Neural progenitor cell (in vitro differentiated cells): ENCODE measurements around the gene TRIM5. TPM values are rescaled to one million over a fixed set of nuclear protein-coding genes. Genes with fewer than 3 reads are reported as not detected.
"Not testable (repeated sequence)": the region's sequence is repeated elsewhere in the genome, so short reads cannot be mapped to it uniquely, and the experiment has no call there.

ENCODE experiments used
- DNase-seq: peaks from one replicate; pipeline ENCODE4 v3.0.0-alpha.2; 2016; ENCODE audit warnings: low spot score
- H2AFZ ChIP-seq: fragments of 200-600 bp; sonication (generic); replicated peaks from 2 replicates; pipeline ENCODE4 v1.6.1; 2016; ENCODE audit warnings: antibody characterized with exemption
- H3F3A ChIP-seq: fragments of 200-600 bp; sonication (generic); 2 replicates; pipeline ENCODE4 v1.6.1; 2016; ENCODE audit warnings: antibody characterized with exemption, low read depth
- H3K27ac ChIP-seq: fragments of 200-600 bp; sonication (generic); 2 replicates; pipeline ENCODE4 v1.5.1; 2016; ENCODE audit warnings: mild to moderate bottlenecking
- H3K27me3 ChIP-seq: fragments of 200-600 bp; sonication (generic); 2 replicates; pipeline ENCODE4 v1.6.1; 2016; ENCODE audit warnings: mild to moderate bottlenecking, moderate library complexity
- H3K36me3 ChIP-seq: fragments of 200-600 bp; sonication (generic); 2 replicates; pipeline ENCODE4 v1.5.1; 2016
- H3K4me1 ChIP-seq: fragments of 200-600 bp; sonication (generic); 2 replicates; pipeline ENCODE4 v1.6.1; 2016; ENCODE audit warnings: mixed run types
- H3K4me2 ChIP-seq: fragments of 200-600 bp; sonication (generic); 2 replicates; pipeline ENCODE4 v1.6.1; 2016
- H3K4me3 ChIP-seq: fragments of 200-600 bp; sonication (generic); 2 replicates; pipeline ENCODE4 v1.5.1; 2016
- H3K79me2 ChIP-seq: fragments of 200-600 bp; sonication (generic); 2 replicates; pipeline ENCODE4 v1.6.1; 2016; ENCODE audit warnings: low read depth
- H3K9ac ChIP-seq: fragments of 200-600 bp; sonication (generic); 2 replicates; pipeline ENCODE4 v1.6.1; 2016
- H3K9me3 ChIP-seq: fragments of 200-600 bp; sonication (generic); 2 replicates; pipeline ENCODE4 v1.5.1; 2016; ENCODE audit warnings: low read depth
- H4K20me1 ChIP-seq: fragments of 200-600 bp; sonication (generic); 2 replicates; pipeline ENCODE4 v1.6.1; 2016; ENCODE audit warnings: low read depth
- H3K27ac Mint-ChIP-seq: 3 replicates; pipeline ENCODE4 v1.8.0; 2021; ENCODE audit warnings: mixed read lengths
- H3K27me3 Mint-ChIP-seq: 2 replicates; pipeline ENCODE4 v1.8.0; 2022; ENCODE audit warnings: low read depth, mild to moderate bottlenecking, inconsistent platforms, moderate library complexity, mixed read lengths; ENCODE audit not compliant: insufficient read depth
- H3K36me3 Mint-ChIP-seq: 3 replicates; pipeline ENCODE4 v1.8.0; 2021; ENCODE audit warnings: mixed read lengths
- H3K4me1 Mint-ChIP-seq: 3 replicates; pipeline ENCODE4 v1.8.0; 2021; ENCODE audit warnings: mixed read lengths
- H3K4me3 Mint-ChIP-seq: 3 replicates; pipeline ENCODE4 v1.8.0; 2021; ENCODE audit warnings: mild to moderate bottlenecking, moderate library complexity, mixed read lengths
- H3K9me3 Mint-ChIP-seq: 3 replicates; pipeline ENCODE4 v1.8.0; 2020; ENCODE audit warnings: mixed read lengths
- CTCF ChIP-seq: fragments of 200-600 bp; sonication (generic); IDR thresholded peaks from 2 replicates; pipeline ENCODE4 v1.5.1; 2017; ENCODE audit warnings: antibody characterized with exemption, mild to moderate bottlenecking
- EZH2 ChIP-seq: fragments of 200-600 bp; sonication (generic); IDR thresholded peaks from 2 replicates; pipeline ENCODE4 v1.6.1; 2017; ENCODE audit warnings: antibody characterized with exemption, mild to moderate bottlenecking, moderate library complexity
- EZH2phosphoT487 ChIP-seq: fragments of 200-600 bp; sonication (generic); IDR thresholded peaks from 2 replicates; pipeline ENCODE4 v1.6.1; 2017; ENCODE audit warnings: antibody characterized with exemption
- total RNA-seq: library from RNA; depleted of rRNA; stranded (reverse); fragments of >200 nt; gene quantifications from 2 replicates; pipeline ENCODE4 v1.2.3, GENCODE V29; 2015; ENCODE audit warnings: low replicate concordance

Gene TRIM5
- total RNA-seq, 1 donor from 2014 or later = 24.5 TPM

DNA sequence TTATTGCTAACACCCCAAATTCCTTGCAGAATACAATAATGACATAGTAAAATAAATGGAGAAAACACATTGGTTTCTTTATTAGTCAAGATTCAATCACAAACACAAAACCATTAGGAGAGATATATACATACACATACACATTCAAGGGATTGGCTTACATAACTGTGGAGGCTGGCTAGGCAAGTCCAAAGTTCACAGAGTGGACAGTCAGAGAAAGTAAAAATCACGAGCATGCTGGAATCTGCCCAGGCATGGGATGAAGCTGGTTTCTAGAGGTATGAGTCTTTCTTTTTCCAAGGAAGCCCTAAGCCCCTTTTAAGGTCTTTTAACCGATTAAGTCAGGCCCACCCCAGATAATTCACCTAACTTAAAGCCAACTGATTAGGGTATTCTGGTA is 37.7 kb upstream of the TRIM5 start:
- Mint-ChIP-seq H3K9me3 (no peaks in the 10 kb centered on the region), H3K27me3 (peaks cover 2% of the 10 kb centered on the region), H3K27ac (no peak overlapping the region), H3K36me3 (no peaks in the 10 kb centered on the region), H3K4me3 (no peak overlapping the region), H3K4me1 (no peaks in the 10 kb centered on the region)
- Histone ChIP-seq H3K27ac (no peak overlapping the region), H3K4me1 (no peaks in the 10 kb centered on the region), H3K9me3 (no peaks in the 10 kb centered on the region), H3K36me3 (no peaks in the 10 kb centered on the region), H3K27me3 (no peaks in the 10 kb centered on the region), H3F3A (no peaks in the 10 kb centered on the region), H4K20me1 (no peaks in the 10 kb centered on the region), H2AFZ (no peak overlapping the region), H3K4me3 (no peak overlapping the region), H3K9ac (no peak overlapping the region), H3K79me2 (no peaks in the 10 kb centered on the region), H3K4me2 (no peak overlapping the region)
- TF ChIP-seq CTCF (no peak), EZH2 (no peak), EZH2phosphoT487 (no peak)
- no peak for DNase-seq

DNA sequence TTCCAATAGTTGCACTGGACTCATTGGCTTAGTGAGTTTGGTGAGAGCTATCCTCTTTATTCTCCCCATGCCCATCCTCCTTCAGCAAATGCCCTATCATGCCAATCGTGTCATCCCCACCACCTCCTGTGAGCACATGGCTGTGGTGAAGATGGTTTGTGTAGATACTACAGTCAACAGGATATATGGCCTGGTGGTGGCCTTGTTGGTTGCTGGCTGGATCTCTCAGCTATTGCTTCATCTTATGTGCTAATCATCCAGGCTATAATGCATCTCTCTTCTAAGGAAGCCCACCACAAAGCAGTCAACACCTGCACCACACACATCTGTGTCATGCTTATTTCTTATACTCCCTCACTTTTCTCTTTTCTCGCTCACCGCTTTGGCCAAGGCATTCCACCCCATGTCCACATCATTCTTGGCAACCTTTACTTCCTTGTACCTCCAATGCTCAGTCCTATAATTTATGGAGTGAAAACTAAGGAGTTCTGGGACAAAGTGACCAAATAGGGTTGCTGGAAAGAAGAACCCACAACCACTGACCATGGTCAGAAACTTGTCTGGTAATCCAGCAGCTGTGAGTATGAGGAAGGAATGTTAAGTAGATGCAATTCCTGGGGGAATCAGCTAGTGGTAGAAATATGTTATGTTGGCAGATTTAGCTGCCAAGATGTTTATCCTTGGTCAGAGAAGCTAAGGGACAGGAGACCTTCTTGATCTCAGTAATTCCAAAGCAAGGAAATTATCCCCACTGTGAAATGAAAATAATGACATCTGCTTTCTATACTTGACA is 35.0 kb upstream of the TRIM5 start:
- Histone ChIP-seq H3K27ac (no peak overlapping the region), H3K36me3 (no peaks in the 10 kb centered on the region), H3K4me1 (no peaks in the 10 kb centered on the region), H3K4me3 (no peak overlapping the region), H3F3A (no peaks in the 10 kb centered on the region), H3K79me2 (no peaks in the 10 kb centered on the region), H3K9me3 (no peaks in the 10 kb centered on the region), H4K20me1 (no peaks in the 10 kb centered on the region), H2AFZ (no peak overlapping the region), H3K4me2 (no peak overlapping the region), H3K9ac (no peak overlapping the region), H3K27me3 (no peaks in the 10 kb centered on the region)
- H3K27ac Mint-ChIP-seq = no peak overlapping the region
- no peaks in the 10 kb centered on the region for H3K36me3 Mint-ChIP-seq
- H3K27me3 Mint-ChIP-seq = peaks cover 2% of the 10 kb centered on the region
- no peak overlapping the region for H3K4me3 Mint-ChIP-seq
- H3K4me1 Mint-ChIP-seq = no peaks in the 10 kb centered on the region
- H3K9me3 Mint-ChIP-seq = peaks cover 2% of the 10 kb centered on the region
- no peak for DNase-seq
- no peak for TF ChIP-seq EZH2
- TF ChIP-seq EZH2phosphoT487 = no peak
- no peak for TF ChIP-seq CTCF

DNA sequence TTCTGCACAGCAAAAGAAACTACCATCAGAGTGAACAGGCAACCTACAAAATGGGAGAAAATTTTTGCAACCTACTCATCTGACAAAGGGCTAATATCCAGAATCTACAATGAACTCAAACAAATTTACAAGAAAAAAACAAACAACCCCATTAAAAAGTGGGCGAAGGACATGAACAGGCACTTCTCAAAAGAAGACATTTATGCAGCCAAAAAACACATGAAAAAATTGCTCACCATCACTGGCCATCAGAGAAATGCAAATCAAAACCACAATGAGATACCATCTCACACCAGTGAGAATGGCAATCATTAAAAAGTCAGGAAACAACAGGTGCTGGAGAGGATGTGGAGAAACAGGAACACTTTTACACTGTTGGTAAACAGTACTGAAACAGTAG is 31.6 kb upstream of the TRIM5 start:
- H3K9ac ChIP-seq, H3K79me2 ChIP-seq, H3K9me3 ChIP-seq, H3K27ac ChIP-seq, DNase-seq, H3K27me3 Mint-ChIP-seq, H4K20me1 ChIP-seq, H3K9me3 Mint-ChIP-seq, H3K27ac Mint-ChIP-seq, H3K4me1 Mint-ChIP-seq, H3K4me3 ChIP-seq, H3F3A ChIP-seq, H3K36me3 Mint-ChIP-seq, H2AFZ ChIP-seq, H3K4me2 ChIP-seq, H3K4me3 Mint-ChIP-seq, H3K36me3 ChIP-seq, H3K27me3 ChIP-seq, H3K4me1 ChIP-seq: not testable (repeated sequence)

- no peak overlapping the region for H3K4me2 ChIP-seq
- no peak overlapping the region for H3K27ac ChIP-seq
- TF ChIP-seq EZH2phosphoT487 (no peak), CTCF (no peak), EZH2 (no peak)
- no peak overlapping the region for H3K4me3 ChIP-seq
- no peaks in the 10 kb centered on the region for H3K4me1 Mint-ChIP-seq
- H3K4me1 ChIP-seq = no peaks in the 10 kb centered on the region
- no peak overlapping the region for H3K4me3 Mint-ChIP-seq
- no peaks in the 10 kb centered on the region for H3K9me3 ChIP-seq
- no peak overlapping the region for H3K9ac ChIP-seq
- H3K36me3 ChIP-seq = no peaks in the 10 kb centered on the region
- no peaks in the 10 kb centered on the region for H3F3A ChIP-seq
- peaks cover 2% of the 10 kb centered on the region for H3K9me3 Mint-ChIP-seq
- peaks cover 4% of the 10 kb centered on the region for H3K27me3 Mint-ChIP-seq
- no peak overlapping the region for H3K27ac Mint-ChIP-seq
- H4K20me1 ChIP-seq = no peaks in the 10 kb centered on the region
- no peaks in the 10 kb centered on the region for H3K36me3 Mint-ChIP-seq
- DNase-seq = no peak
- no peak overlapping the region for H2AFZ ChIP-seq
- H3K79me2 ChIP-seq = no peaks in the 10 kb centered on the region
- H3K27me3 ChIP-seq = no peaks in the 10 kb centered on the region
Measured at GRCh38 chr11:5713695-5714094, 28.8 kb upstream of the TRIM5 start.
